Mesangial cell (primary cell): ENCODE data around the gene KATNAL2. TPM values are rescaled to one million over a fixed set of nuclear protein-coding genes. Genes with fewer than 3 reads are reported as not detected.

ENCODE experiments used
- total RNA-seq: library from RNA; depleted of rRNA; stranded (reverse); fragments of >200 nt; gene quantifications from 2 replicates; pipeline ENCODE4 v1.2.3, GENCODE V29; 2015

KATNAL2 gene
- 0.98 and 3.0 TPM in 2 replicates for total RNA-seq

GRCh38 chr18:46917108-46917802 lies at the start of gene KATNAL2, which contains the start of gene PIAS2:
TSS of gene KATNAL2 (plus strand) at chr18:46917602. CDS start at chr18:46946873, 29,271 bp downstream.
TSS of gene PIAS2 (minus strand) at chr18:46917507. CDS start at chr18:46917345, 162 bp downstream.

GRCh38 chr18:47035156-47035671 lies 117.8 kb downstream of the KATNAL2 start, which contains the start of gene ELOA2:
TSS of gene ELOA2 (minus strand) at chr18:47035621. CDS start at chr18:47035264, 357 bp downstream.

GRCh38 chr18:47150029-47150823 lies 232.8 kb downstream of the KATNAL2 start, which contains the start of gene HDHD2:
TSS of gene HDHD2 (minus strand) at chr18:47150500. CDS start at chr18:47136439, 14,061 bp downstream.

Other genes starting within 250 kb of the KATNAL2 start
- gene ST8SIA5, start 160.5 kb upstream of the KATNAL2 start, total RNA-seq, result 0.13 TPM in 1 of 2 replicates, not detected in the other
- 7.2 and 8.0 TPM in 2 replicates for gene PIAS2, start 95 bp upstream of the KATNAL2 start, total RNA-seq
- not detected in 2 replicates for gene ELOA2, start 118.0 kb downstream of the KATNAL2 start, total RNA-seq
- 9.1 and 11.9 TPM in 2 replicates for gene HDHD2, start 232.9 kb downstream of the KATNAL2 start, total RNA-seq